Keratinocyte (primary cell): ENCODE data around the gene NOX3. TPM values are rescaled to one million over a fixed set of nuclear protein-coding genes. Genes with fewer than 3 reads are reported as not detected.

Experiments used
- DNase-seq: peaks from one replicate; pipeline ENCODE4 v3.0.0-alpha.2; 2011; ENCODE audit warnings: low read depth, missing footprints, low spot score
- FAIRE-seq: peaks from 2 replicates; lab custom pipeline; 2011; peaks lifted over from hg19 to GRCh38; lab: Jason Lieb, UNC
- H2AFZ ChIP-seq: 2 replicates; pipeline ENCODE4 v1.6.0; 2012; ENCODE audit warnings: low read length, control low read depth, inconsistent platforms; ENCODE audit not compliant: control insufficient read depth
- H3K27ac ChIP-seq: 2 replicates; pipeline ENCODE4 v1.5.1; 2011; ENCODE audit warnings: low read length; ENCODE audit not compliant: control insufficient read depth, insufficient read depth
- H3K27me3 ChIP-seq: 3 replicates; pipeline ENCODE4 v1.6.0; 2011; ENCODE audit warnings: low read length; ENCODE audit not compliant: control insufficient read depth, insufficient read depth; ENCODE audit errors: extremely low read depth
- H3K36me3 ChIP-seq, 2 experiments: 2 replicates in 1 of 2; 3 replicates in 1 of 2; pipeline ENCODE4 v1.5.1; 2011; ENCODE audit warnings: low read length in 2 of 2, mild to moderate bottlenecking in 1 of 2; ENCODE audit not compliant: control insufficient read depth in 2 of 2, insufficient read depth in 2 of 2; ENCODE audit errors: extremely low read depth in 1 of 2
- H3K4me1 ChIP-seq: 3 replicates; pipeline ENCODE4 v1.5.1; 2011; ENCODE audit warnings: low read length; ENCODE audit not compliant: control insufficient read depth, insufficient read depth; ENCODE audit errors: extremely low read depth
- H3K4me2 ChIP-seq: 3 replicates; pipeline ENCODE4 v1.6.0; 2011; ENCODE audit warnings: low read depth, low read length; ENCODE audit not compliant: control insufficient read depth, insufficient read depth; ENCODE audit errors: extremely low read depth
- H3K4me3 ChIP-seq, 3 experiments: fragments of 200-600 bp in 1 of 3; sonication (generic) in 1 of 3; 2 replicates in 2 of 3; 3 replicates in 1 of 3; pipeline ENCODE4 v1.5.1; 2011 to 2016; ENCODE audit warnings: low read length in 3 of 3, mild to moderate bottlenecking in 3 of 3, control low read depth in 2 of 3, inconsistent platforms in 1 of 3, low read depth in 1 of 3, mixed read lengths in 1 of 3, mixed run types in 1 of 3, moderate library complexity in 1 of 3; ENCODE audit not compliant: control insufficient read depth in 2 of 3, insufficient read depth in 2 of 3; ENCODE audit errors: extremely low read depth in 1 of 3
- H3K79me2 ChIP-seq: 2 replicates; pipeline ENCODE4 v1.6.0; 2012; ENCODE audit warnings: low read length; ENCODE audit not compliant: control insufficient read depth, insufficient read depth
- H3K9ac ChIP-seq: 3 replicates; pipeline ENCODE4 v1.6.0; 2011; ENCODE audit warnings: low read length; ENCODE audit not compliant: control insufficient read depth, insufficient read depth; ENCODE audit errors: extremely low read depth
- H3K9me1 ChIP-seq: 3 replicates; pipeline ENCODE4 v1.6.0; 2011; ENCODE audit warnings: low read length; ENCODE audit not compliant: control insufficient read depth, insufficient read depth; ENCODE audit errors: extremely low read depth
- H3K9me3 ChIP-seq: 2 replicates; pipeline ENCODE4 v1.5.1; 2012; ENCODE audit warnings: low read depth, low read length; ENCODE audit not compliant: control insufficient read depth
- H4K20me1 ChIP-seq: 3 replicates; pipeline ENCODE4 v1.6.0; 2011; ENCODE audit warnings: low read length; ENCODE audit not compliant: control insufficient read depth, insufficient read depth; ENCODE audit errors: extremely low read depth
- CTCF ChIP-seq, 3 experiments: IDR thresholded peaks in 1 of 3; conservative IDR thresholded peaks in 1 of 3; optimal IDR thresholded peaks in 1 of 3; 2 replicates in 2 of 3; 3 replicates in 1 of 3; pipeline versions ENCODE3 to v1.5.1; 2011; ENCODE audit warnings: low read length in 3 of 3, mild to moderate bottlenecking in 3 of 3, moderate library complexity in 2 of 3, control low read depth in 1 of 3, inconsistent platforms in 1 of 3; ENCODE audit not compliant: insufficient read depth in 2 of 3; ENCODE audit errors: extremely low read depth in 1 of 3
- EZH2 ChIP-seq: IDR thresholded peaks from one replicate; pipeline ENCODE4 v1.6.1; 2012; ENCODE audit warnings: inconsistent platforms, mild to moderate bottlenecking, low read length, moderate library complexity
- dilution Hi-C: fragments of 300-500 bp; cut with MboI; formaldehyde crosslinking; loops from one replicate; pipeline ENCODE4 v1.7.0; 2020; ENCODE audit warnings: low sequenced_read_pairs; ENCODE audit not compliant: extremely low pct_ligation_motif_present
- polyA plus RNA-seq, 5 experiments: library from polyadenylated mRNA; depleted of rRNA in 3 of 5; stranded (reverse) in 3 of 5; stranded (forward) in 1 of 5; unstranded in 1 of 5; fragments of >200 nt; gene quantifications; 1 replicate in 1 of 5; 2 replicates in 3 of 5; 3 replicates in 1 of 5; pipeline versions ENCODE4 v1.2.1 to v1.2.3, GENCODE V29; 2011 to 2012; ENCODE audit warnings: missing spikeins in 2 of 5, low read depth in 1 of 5, low replicate concordance in 1 of 5

Gene NOX3
- polyA plus RNA-seq, 1 donor (not counting 4 experiments of a cell fraction or from before 2014, with no cell fraction given): not detected

- Histone ChIP-seq H3K9ac (no peak overlapping the region), H3K9me1 (no peaks in the 10 kb centered on the region), H3K27me3 (no peaks in the 10 kb centered on the region), H3K9me3 (peaks cover 2% of the 10 kb centered on the region), H3K4me1 (peaks cover 14% of the 10 kb centered on the region), H3K27ac (no peak overlapping the region), H3K4me3 (no peak overlapping the region), H3K4me2 (no peak overlapping the region), H3K79me2 (no peaks in the 10 kb centered on the region), H2AFZ (no peak overlapping the region), H4K20me1 (no peaks in the 10 kb centered on the region), H3K36me3 (no peaks in the 10 kb centered on the region)
- TF ChIP-seq CTCF (optimal IDR thresholded peaks at IDR 0.05 in 1 of 3, IDR thresholded peaks at IDR 0.05 in 1 of 3, conservative IDR thresholded peaks at IDR 0.05 in 1 of 3; ENCODE audit: extremely low read depth in 1 of 3, insufficient read depth in 2 of 3, low read length in 3 of 3) (no peak), EZH2 (no peak)
- DNase-seq (no peak), FAIRE-seq (no peak)
- dilution Hi-C loops: no loop called here
Observed at GRCh38 chr6:155487371-155488130, 31.9 kb upstream of the NOX3 start.

- H4K20me1 ChIP-seq: no peaks in the 10 kb centered on the region
- H3K27ac ChIP-seq: no peak overlapping the region
- FAIRE-seq (no peak), DNase-seq (no peak)
- H3K4me3 ChIP-seq: no peak overlapping the region
- H3K79me2 ChIP-seq: no peaks in the 10 kb centered on the region
- no peaks in the 10 kb centered on the region for H3K36me3 ChIP-seq
- dilution Hi-C loops: no loop called here
- no peak overlapping the region for H3K9ac ChIP-seq
- H3K4me2 ChIP-seq: no peak overlapping the region
- TF ChIP-seq EZH2 (no peak), CTCF (optimal IDR thresholded peaks at IDR 0.05 in 1 of 3, IDR thresholded peaks at IDR 0.05 in 1 of 3, conservative IDR thresholded peaks at IDR 0.05 in 1 of 3; ENCODE audit: extremely low read depth in 1 of 3, insufficient read depth in 2 of 3, low read length in 3 of 3) (no peak)
- H3K27me3 ChIP-seq: no peaks in the 10 kb centered on the region
- H3K4me1 ChIP-seq: peaks cover 11% of the 10 kb centered on the region
- no peak overlapping the region for H2AFZ ChIP-seq
- no peaks in the 10 kb centered on the region for H3K9me1 ChIP-seq
- H3K9me3 ChIP-seq: no peaks in the 10 kb centered on the region
Observed at GRCh38 chr6:155486721-155487294, 31.2 kb upstream of the NOX3 start.
